Right cardiac atrium (tissue), 5 donors: ENCODE measurements around the gene RASGRF2. TPM values are rescaled to one million over a fixed set of nuclear protein-coding genes. Genes with fewer than 3 reads are reported as not detected.

Experiments used
- ATAC-seq, 2 donors: fragments of 200-7000 bp; cut with Tn5 transposase; one replicate each; pipeline versions ENCODE4 v1.8.0 to v1.9.1; 2020; ENCODE audit warnings: moderate library complexity in 2 of 2, mild to moderate bottlenecking in 1 of 2
- DNase-seq, 3 donors: peaks; one replicate each; pipeline ENCODE4 v3.0.0-alpha.2; 2020
- H3K27ac ChIP-seq: one replicate; pipeline ENCODE4 v1.5.1; 2013; ENCODE audit warnings: mild to moderate bottlenecking, low read length, control low read depth, moderate library complexity
- H3K27me3 ChIP-seq: one replicate; pipeline ENCODE4 v1.6.1; 2013; ENCODE audit not compliant: control insufficient read depth, insufficient read depth
- H3K4me1 ChIP-seq: one replicate; pipeline ENCODE4 v1.6.1; 2013; ENCODE audit warnings: low read length; ENCODE audit not compliant: control insufficient read depth, insufficient read depth
- H3K4me3 ChIP-seq: one replicate; pipeline ENCODE4 v1.5.1; 2013; ENCODE audit warnings: low read length, control low read depth
- H3K9me3 ChIP-seq: one replicate; pipeline ENCODE4 v1.6.1; 2013; ENCODE audit warnings: low read length; ENCODE audit not compliant: control insufficient read depth
- WGBS: extraction: QIAGEN DNeasy Blood & Tissue Kit; methylation state at CpG from one replicate; pipeline ENCODE4 v1.1.7; 2013; 5-methylcytosine and 5-hydroxymethylcytosine counted together
- intact Hi-C, 4 donors: fragments of 100-400 bp; cut with DNase I; formaldehyde crosslinking; loops; one replicate each; pipeline versions ENCODE4 v1.11.0 to v1.14.0; 2022 to 2023
- polyA plus RNA-seq: library from polyadenylated mRNA; stranded (reverse); fragments of 200-250 nt; gene quantifications from one replicate; pipeline ENCODE4 v1.2.3, GENCODE V29; 2013
- total RNA-seq, 4 donors: library from RNA; stranded (reverse); fragmentation: NEBNext Ultra II Directional; extraction: Animal tissue kit (Norgen Biotek cat#: 25700); gene quantifications; one replicate each; pipeline ENCODE4 v1.2.1, GENCODE V29; 2021
- donor health status: healthy with polysubstance abuse.
- donor health status: DM: no; HTN: yes; CAD: no.
- donor health status: DM: no; HTN: no; CAD: no.
- donor health status: DM: no; HTN: yes; CAD: no; lungs with severe emphysema.
- donor health status: DM: yes; HTN: yes; CAD: no.

RASGRF2 gene
- total and polyA plus RNA-seq, 5 donors, result 2.7 to 5.0 (median 4.3) TPM

DNA sequence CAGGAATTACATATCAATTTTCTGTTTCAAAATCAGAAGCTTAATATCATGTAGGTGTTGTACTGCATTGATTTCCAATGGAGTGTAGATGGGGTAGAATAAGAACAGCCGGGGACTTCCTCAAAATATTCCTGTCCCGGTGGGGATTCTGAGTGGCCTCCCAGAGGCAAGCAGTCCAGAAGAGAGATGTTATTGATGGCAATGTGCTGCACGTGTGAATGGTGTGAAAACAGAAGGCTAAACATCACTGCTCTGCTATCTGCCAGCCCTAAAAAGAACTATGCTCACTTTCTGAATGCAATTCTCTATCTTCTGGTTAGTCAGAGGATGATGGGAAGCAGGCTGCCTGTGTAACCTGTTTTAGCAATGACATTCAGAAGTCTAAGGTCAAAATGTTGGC, 181.9 kb downstream of the RASGRF2 start:
- DNase-seq (no peak), ATAC-seq (no peak)
- intact Hi-C loops, result no loop called here
- 72% methylated on average over 3 of the region's 3 CpGs for WGBS
- Histone ChIP-seq H3K4me3 (no peak overlapping the region), H3K27me3 (no peaks in the 10 kb centered on the region), H3K9me3 (no peaks in the 10 kb centered on the region), H3K27ac (no peak overlapping the region), H3K4me1 (peaks cover 4% of the 10 kb centered on the region)

DNA sequence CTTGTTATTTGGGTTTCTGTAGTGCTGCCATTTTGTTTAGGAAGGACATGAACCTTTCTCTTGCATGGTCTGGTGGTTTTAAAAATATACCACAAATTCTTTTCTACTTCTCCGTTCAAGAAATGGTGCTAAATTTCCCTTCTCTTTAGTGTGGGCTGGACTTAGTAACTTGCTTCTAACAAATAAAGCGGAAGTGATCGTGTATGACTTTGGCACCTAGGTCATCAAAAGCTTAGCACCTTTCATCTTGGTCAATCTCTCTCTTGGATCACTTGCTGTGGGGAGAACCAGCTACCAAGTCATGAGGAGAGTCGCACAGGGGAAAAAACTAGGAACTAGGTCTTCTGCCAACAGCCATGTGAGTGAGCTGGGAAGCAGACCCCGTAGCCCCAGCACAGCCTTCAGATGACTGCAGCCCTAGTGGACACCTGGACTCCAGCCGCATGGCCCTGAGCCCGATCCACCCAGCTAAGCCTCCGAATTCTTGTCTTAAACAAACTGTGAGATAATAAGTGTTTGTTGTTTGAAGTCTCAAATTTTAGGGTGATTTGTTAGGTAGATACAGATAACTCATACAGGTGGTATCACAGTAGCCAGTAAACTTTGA, 185.3 kb downstream of the RASGRF2 start:
- intact Hi-C loops, result no loop called here
- Histone ChIP-seq H3K4me3 (no peak overlapping the region), H3K4me1 (peaks cover 2% of the 10 kb centered on the region), H3K9me3 (no peaks in the 10 kb centered on the region), H3K27ac (no peak overlapping the region), H3K27me3 (no peaks in the 10 kb centered on the region)
- DNase-seq (no peak), ATAC-seq (no peak)
- 95% methylated on average over 8 of the region's 8 CpGs for WGBS

DNA sequence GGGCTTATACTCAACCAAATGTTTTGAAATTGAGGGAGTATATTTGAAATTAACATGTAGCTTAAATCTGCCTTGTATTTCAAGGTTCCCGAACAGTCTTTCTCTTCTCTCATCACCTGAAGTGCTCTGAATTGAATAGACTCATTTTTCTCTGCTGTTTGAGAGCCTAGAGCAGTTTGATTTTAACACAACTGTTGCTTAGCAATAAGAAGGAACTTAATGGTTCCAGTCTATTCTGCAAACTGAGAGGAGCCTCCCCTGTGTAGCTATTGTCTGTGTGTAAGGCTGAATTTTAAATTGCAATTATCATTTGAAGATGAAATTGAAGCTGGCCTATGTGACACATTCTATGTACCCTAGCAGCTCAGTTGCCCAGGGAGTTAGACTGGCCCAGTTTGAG, 185.9 kb downstream of the RASGRF2 start:
- Histone ChIP-seq H3K9me3 (no peaks in the 10 kb centered on the region), H3K4me3 (no peak overlapping the region), H3K27ac (no peak overlapping the region), H3K4me1 (no peaks in the 10 kb centered on the region), H3K27me3 (no peaks in the 10 kb centered on the region)
- 100% methylated on average over 1 of the region's 1 CpG for WGBS
- no peak for ATAC-seq
- intact Hi-C loops, result no loop called here
- DNase-seq, result no peak

DNA sequence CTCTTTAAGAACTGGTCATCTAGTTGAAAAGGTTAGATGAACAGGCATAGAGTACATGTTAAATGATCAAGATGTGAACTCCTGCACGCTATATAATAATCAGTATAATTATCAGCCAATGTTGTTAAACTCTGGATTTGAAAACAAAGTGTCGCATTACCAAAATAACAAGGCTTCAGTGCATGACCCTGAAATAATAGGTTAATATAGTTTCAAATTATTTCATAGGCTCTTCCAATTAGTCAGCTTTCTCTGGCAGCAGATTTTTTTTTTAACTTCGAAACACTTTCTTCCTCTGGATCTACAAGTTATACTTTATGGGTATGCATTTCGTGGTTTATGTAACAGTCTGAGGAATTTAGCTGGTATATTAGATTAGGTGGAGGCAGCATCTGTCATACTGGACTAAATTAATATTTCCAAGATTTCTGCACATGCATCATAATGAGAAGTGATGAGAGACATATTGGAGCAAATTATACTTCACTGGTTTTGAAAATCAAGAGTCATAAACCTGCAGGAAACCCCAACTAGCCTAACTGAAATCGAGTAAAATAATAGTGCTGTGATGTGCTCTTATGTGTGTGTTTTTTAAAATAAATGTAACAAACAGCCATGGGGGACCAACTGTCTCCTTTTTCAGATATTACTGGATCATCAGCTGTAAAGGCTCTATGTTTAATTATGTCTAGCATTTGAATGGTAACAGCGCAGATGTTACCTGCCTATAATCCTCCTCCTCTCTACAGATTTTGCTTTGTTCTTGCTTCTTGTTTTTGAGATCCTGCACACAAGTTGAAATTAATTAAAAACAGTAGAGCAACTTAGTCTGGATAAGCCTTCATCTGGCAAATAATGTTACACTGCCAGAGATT, 187.1 kb downstream of the RASGRF2 start:
- no peak for DNase-seq
- Histone ChIP-seq H3K9me3 (no peaks in the 10 kb centered on the region), H3K4me1 (no peaks in the 10 kb centered on the region), H3K4me3 (no peak overlapping the region), H3K27ac (no peak overlapping the region), H3K27me3 (no peaks in the 10 kb centered on the region)
- no peak for ATAC-seq
- WGBS, result 61% methylated on average over 6 of the region's 6 CpGs
- intact Hi-C loops, result no loop called here

DNA sequence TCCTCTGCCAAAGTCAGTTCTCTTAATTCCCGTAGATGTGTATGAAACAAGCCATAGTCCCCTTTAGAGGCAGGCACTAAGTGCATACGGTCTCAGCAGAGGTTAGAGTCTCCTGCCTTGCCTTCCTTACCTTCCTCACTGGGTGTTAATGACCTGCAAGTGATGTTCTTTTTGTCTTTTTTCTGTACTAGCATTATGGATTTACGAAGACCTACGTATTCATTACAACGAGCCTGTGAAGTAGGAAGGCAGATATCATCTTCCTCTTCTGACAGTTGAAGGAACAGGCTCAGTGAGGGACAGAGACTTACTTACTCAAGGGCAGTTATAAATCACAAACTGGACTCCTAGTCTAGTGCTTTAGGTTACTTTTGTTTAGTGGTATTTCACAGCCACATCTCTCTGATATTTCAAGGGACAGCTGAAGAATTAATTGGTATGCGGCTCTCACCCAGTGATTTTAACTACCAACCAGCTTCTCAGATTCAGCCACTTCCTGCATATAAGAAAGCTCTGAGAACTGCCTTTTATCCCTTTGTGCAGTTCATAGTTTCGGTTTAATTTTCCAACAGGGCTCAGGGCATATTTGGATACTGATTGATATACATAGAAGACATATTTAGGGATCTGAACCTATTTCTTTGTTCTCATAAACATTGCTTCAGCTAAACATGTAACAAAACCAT, 187.9 kb downstream of the RASGRF2 start:
- intact Hi-C loops, result no loop called here
- H3K27ac ChIP-seq, result no peak overlapping the region
- H3K4me3 ChIP-seq, result no peak overlapping the region
- DNase-seq (no peak), ATAC-seq (no peak)
- peaks cover 1% of the 10 kb centered on the region for H3K9me3 ChIP-seq
- no peaks in the 10 kb centered on the region for H3K27me3 ChIP-seq
- 58% methylated on average over 7 of the region's 7 CpGs for WGBS
- H3K4me1 ChIP-seq, result no peaks in the 10 kb centered on the region

DNA sequence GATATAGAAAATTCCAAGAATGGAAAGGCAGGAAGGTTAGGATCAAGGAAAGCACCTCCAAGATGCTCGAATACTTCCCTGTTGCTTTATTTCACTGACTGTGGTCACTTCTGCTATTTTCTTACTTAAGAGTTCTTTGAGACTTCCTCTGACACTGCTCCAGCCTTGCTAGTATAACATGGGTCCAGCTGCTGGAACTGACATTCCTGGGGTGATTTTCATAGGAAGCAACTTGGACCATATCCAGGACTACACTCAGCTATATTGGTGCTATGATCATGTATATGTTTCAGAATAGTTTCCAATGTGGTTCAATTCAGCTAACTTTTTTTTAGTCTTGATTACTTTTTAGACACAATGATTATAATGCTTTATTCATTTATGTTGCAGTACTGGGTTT, 191.4 kb downstream of the RASGRF2 start:
- Histone ChIP-seq H3K4me1 (no peaks in the 10 kb centered on the region), H3K9me3 (peaks cover 1% of the 10 kb centered on the region), H3K27ac (no peak overlapping the region), H3K27me3 (no peaks in the 10 kb centered on the region), H3K4me3 (no peak overlapping the region)
- no peak for DNase-seq
- ATAC-seq, result no peak
- WGBS, result 58% methylated on average over 1 of the region's 1 CpG
- intact Hi-C loops, result no loop called here

DNA sequence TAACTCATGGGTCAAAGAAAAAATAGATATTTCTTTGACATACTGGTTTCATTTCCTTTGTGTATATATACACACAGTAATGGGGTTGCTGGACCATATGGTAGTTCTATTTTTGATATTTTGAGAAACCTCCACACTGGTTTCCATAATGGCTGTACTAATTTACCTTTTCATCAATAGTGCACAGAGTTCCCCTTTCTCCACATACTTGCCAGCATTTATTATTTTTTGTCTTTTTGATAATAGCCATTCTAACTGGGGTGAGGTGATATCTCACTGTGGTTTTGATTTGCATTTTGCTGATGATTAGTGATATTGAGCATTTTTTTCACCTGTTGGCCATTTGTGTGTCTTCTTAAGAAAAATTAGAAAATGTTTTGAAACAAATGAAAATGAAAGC, 194.6 kb downstream of the RASGRF2 start:
- no peaks in the 10 kb centered on the region for H3K27me3 ChIP-seq
- DNase-seq (no peak), ATAC-seq (no peak)
- H3K27ac ChIP-seq, result no peak overlapping the region
- H3K9me3 ChIP-seq, result peaks cover 1% of the 10 kb centered on the region
- intact Hi-C loops, result no loop called here
- H3K4me3 ChIP-seq, result no peak overlapping the region
- no peaks in the 10 kb centered on the region for H3K4me1 ChIP-seq

DNA sequence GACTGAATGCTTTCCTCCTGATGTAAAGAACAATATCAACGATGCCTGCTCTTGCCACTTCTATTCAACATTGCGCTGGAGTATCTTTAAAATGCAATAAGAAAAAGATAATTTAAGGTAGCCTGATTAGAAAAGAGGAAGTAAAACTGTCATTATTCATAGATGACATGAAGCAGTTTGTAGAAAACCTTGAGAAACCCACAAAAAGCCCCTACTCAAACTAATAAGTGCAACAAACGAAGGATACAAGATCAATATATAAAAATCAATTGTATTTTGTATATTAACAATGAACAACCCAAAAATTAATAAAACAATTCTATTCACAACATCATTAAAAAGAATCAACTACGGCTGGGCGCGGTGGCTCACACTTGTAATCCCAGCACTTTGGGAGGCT, 196.6 kb downstream of the RASGRF2 start:
- peaks cover 1% of the 10 kb centered on the region for H3K9me3 ChIP-seq
- no peak overlapping the region for H3K27ac ChIP-seq
- intact Hi-C loops, result no loop called here
- no peak overlapping the region for H3K4me3 ChIP-seq
- no peak for ATAC-seq
- 91% methylated on average over 6 of the region's 6 CpGs for WGBS
- no peaks in the 10 kb centered on the region for H3K4me1 ChIP-seq
- no peaks in the 10 kb centered on the region for H3K27me3 ChIP-seq
- DNase-seq, result no peak

DNA sequence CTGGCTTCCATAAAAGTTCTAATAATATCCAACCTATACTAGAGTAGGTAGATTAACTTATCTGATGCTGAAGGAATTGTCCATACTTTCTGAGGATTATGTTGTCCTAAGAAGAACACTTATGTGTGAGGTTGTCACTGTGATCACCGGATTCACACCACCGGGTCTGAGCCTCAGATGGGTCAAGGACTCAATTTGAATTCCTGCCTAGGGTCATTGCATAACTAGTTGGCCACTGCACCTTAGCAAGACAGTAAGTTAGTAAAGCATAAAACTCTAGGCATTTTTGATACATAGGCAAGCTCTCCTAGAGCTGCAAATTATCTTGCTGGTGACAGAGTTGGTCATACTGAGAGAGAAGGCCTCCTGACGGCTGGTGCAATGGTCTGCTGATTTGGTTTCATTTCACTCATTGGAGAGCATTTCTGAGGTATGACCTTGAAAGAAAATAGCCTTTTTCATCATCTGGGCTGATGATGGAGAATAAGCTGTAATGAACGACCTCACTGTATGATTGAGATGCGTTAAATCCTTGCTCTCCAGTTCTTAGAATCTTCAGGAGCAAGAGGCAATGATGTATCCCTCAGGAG, 200.9 kb downstream of the RASGRF2 start:
- intact Hi-C loops, result no loop called here
- Histone ChIP-seq H3K4me1 (no peaks in the 10 kb centered on the region), H3K27ac (no peak overlapping the region), H3K4me3 (no peak overlapping the region), H3K9me3 (no peaks in the 10 kb centered on the region), H3K27me3 (no peaks in the 10 kb centered on the region)
- 75% methylated on average over 5 of the region's 5 CpGs for WGBS
- DNase-seq, result no peak
- no peak for ATAC-seq

DNA sequence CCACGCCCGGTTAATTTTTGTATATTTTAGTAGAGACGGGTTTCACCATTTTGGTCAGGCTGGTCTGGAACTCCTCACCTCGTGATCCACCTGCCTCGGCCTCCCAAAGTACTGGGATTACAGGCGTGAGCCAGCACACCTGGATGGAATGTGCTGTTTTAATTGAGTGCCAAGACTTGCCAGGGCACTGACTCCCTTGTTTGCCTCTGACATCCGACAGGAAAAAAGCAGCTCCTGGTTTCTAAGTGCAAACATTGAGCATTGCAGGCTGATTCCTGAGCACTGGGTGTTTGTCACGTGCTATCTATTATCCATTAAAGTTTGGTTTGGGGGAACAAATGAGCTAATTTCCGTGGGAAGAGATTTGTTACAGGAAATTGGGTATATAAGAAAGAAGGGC, 202.3 kb downstream of the RASGRF2 start:
- no peaks in the 10 kb centered on the region for H3K4me1 ChIP-seq
- no peak overlapping the region for H3K27ac ChIP-seq
- no peaks in the 10 kb centered on the region for H3K9me3 ChIP-seq
- 85% methylated on average over 9 of the region's 9 CpGs for WGBS
- ATAC-seq (no peak), DNase-seq (no peak)
- no peaks in the 10 kb centered on the region for H3K27me3 ChIP-seq
- no peak overlapping the region for H3K4me3 ChIP-seq
- intact Hi-C loops, result no loop called here

DNA sequence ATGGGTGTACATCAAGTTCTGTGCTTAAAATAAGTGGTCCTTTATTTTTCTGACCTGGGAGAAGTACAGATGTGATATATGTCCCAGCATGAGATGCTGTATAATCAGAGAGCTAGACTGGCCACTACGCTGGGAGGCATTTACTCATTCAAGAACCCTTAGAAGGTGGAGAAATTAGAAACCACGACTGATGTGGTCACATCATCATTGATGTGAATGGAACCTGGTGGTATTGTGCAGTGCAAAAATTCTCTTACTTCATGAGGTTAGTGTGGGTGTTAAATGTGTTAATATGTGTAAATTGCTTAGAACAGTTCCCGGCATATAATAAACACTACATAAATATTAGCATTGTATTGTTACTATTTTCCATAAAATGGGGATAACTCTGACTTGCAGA, 203.5 kb downstream of the RASGRF2 start:
- H3K4me1 ChIP-seq, result no peaks in the 10 kb centered on the region
- no peaks in the 10 kb centered on the region for H3K9me3 ChIP-seq
- no peaks in the 10 kb centered on the region for H3K27me3 ChIP-seq
- WGBS, result 93% methylated on average over 3 of the region's 3 CpGs
- DNase-seq, result no peak
- intact Hi-C loops, result no loop called here
- H3K27ac ChIP-seq, result no peak overlapping the region
- ATAC-seq, result no peak
- no peak overlapping the region for H3K4me3 ChIP-seq
